ENCODE results near the gene DNAH1. TPM values are rescaled to one million over a fixed set of nuclear protein-coding genes. Genes with fewer than 3 reads are reported as not detected.
"Not testable (repeated sequence)": the region's sequence is repeated elsewhere in the genome, so short reads cannot be mapped to it uniquely, and the experiment has no call there.

The DNAH1 gene
- total and polyA plus RNA-seq, 7 donors: 1.2 to 8.6 (median 4.6) TPM

- no peak for DNase-seq
- H3K27ac ChIP-seq: no peak overlapping the region
- H3K27me3 ChIP-seq: no peaks in the 10 kb centered on the region
- TF ChIP-seq POLR2A (IDR thresholded peaks at IDR 0.05): no peak
- no peak for TF ChIP-seq EP300 (IDR thresholded peaks at IDR 0.05)
- TF ChIP-seq, protein P1, sequence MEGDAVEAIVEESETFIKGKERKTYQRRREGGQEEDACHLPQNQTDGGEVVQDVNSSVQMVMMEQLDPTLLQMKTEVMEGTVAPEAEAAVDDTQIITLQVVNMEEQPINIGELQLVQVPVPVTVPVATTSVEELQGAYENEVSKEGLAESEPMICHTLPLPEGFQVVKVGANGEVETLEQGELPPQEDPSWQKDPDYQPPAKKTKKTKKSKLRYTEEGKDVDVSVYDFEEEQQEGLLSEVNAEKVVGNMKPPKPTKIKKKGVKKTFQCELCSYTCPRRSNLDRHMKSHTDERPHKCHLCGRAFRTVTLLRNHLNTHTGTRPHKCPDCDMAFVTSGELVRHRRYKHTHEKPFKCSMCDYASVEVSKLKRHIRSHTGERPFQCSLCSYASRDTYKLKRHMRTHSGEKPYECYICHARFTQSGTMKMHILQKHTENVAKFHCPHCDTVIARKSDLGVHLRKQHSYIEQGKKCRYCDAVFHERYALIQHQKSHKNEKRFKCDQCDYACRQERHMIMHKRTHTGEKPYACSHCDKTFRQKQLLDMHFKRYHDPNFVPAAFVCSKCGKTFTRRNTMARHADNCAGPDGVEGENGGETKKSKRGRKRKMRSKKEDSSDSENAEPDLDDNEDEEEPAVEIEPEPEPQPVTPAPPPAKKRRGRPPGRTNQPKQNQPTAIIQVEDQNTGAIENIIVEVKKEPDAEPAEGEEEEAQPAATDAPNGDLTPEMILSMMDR (IDR thresholded peaks at IDR 0.05): no peak
- no peak for TF ChIP-seq POLR2AphosphoS5 (IDR thresholded peaks at IDR 0.05)
- H3K9me3 ChIP-seq: no peaks in the 10 kb centered on the region
- WGBS, 2 donors: 72 to 82% methylated on average over 1 of the region's 1 CpG
- peaks cover 0 to 30% (median 23%) of the 10 kb centered on the region in 4 donors for H3K4me1 ChIP-seq
- H3K4me3 ChIP-seq: no peak overlapping the region
- intact Hi-C loops (cut with DNase I): no loop called here
- H3K36me3 ChIP-seq: peaks cover 0 to 7% (median 0%) of the 10 kb centered on the region in 4 donors
Observed at GRCh38 chr3:52283306-52283705, 32.8 kb upstream of the DNAH1 start.

DNA sequence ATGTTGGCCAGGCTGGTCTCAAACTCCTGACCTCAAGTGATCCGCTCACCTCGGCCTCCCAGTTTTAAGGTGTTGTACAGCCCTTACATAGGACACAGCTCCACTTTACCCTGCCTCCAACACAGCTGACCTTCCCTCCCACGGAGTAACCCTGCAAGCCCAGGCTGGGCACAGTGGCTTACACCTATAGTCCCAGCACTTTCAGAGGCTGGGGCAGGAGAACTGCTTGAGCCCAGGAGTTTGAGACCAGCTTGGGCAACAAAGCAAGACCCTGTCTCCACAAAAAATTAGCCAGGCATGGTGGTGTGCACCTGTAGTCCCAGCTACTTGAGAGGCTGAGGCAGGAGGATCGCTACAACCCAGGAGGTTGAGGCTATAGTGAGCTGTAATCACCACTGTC, 32.1 kb upstream of the DNAH1 start:
- H3K4me3 ChIP-seq; H3K36me3 ChIP-seq; H3K27ac ChIP-seq; H3K27me3 ChIP-seq; intact Hi-C loops (cut with DNase I); H3K9me3 ChIP-seq; DNase-seq: not testable (repeated sequence)
- WGBS, 2 donors: 93 to 95% methylated on average over 4 of the region's 4 CpGs
- peaks cover 0 to 32% (median 24%) of the 10 kb centered on the region in 4 donors for H3K4me1 ChIP-seq

DNA sequence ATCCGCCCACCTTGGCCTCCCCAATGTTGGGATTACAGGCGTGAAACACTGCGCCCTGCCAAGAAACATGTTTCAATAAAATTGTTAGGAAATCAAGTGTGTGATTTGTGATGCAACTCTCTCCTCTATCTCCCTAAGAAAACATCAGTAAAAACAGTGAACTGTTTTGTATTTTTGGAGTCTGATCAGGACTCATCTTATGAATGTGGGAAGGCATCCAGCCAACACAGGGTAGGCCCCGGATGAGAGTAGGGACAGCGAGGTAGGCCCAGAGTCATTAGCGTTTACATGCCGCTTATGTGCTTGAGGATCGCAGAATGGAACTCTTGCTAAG, 29.4 kb upstream of the DNAH1 start:
- whole genome bisulfite sequencing, 2 donors: 69 to 76% methylated on average over 8 of the region's 8 CpGs
- TF ChIP-seq POLR2AphosphoS5 (IDR thresholded peaks at IDR 0.05) (no peak), EP300 (IDR thresholded peaks at IDR 0.05) (no peak), POLR2A (IDR thresholded peaks at IDR 0.05) (no peak)
- TF ChIP-seq, protein P1 (IDR thresholded peaks at IDR 0.05): no peak
- Histone ChIP-seq H3K9me3 (no peaks in the 10 kb centered on the region), H3K27me3 (no peaks in the 10 kb centered on the region), H3K27ac (peak overlapping the region; percentile 97 to 99 (median 99)), H3K4me1 (peaks cover 0 to 17% (median 10%) of the 10 kb centered on the region in 4 donors), H3K36me3 (peaks cover 0 to 13% (median 0%) of the 10 kb centered on the region in 4 donors), H3K4me3 (peak overlapping the region; percentile 76 to 89 (median 84))
- peak; percentile 67 for DNase-seq
- intact Hi-C loops (cut with DNase I): loop anchor here (2.0 to 5.0 kb wide), 2 partner anchors 132 to 289 kb away; partner anchors contain the start of genes POC1A and RPL29

DNA sequence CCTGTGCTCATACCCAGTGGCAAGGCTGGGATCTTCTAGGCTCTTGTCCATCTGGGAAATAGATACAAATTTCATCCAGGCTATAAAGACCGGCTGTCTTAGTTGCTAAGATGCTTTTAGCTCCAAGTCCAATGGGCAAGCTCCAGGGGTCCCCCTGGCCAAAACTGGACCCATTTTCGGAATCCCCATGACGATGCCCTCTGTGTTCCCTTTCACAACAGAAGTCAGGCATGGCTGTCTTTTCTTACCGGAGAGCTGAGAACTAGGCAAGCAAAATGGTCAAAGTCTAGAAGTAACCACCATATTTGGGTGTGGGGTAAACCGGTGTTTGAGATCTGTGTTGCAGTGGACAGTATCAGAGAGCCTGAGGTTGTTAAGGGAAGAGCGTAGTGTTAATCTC, 27.4 kb upstream of the DNAH1 start:
- peaks cover 0 to 17% (median 10%) of the 10 kb centered on the region in 4 donors for H3K4me1 ChIP-seq
- no peaks in the 10 kb centered on the region for H3K9me3 ChIP-seq
- peaks cover 0 to 20% (median 8%) of the 10 kb centered on the region in 4 donors for H3K36me3 ChIP-seq
- no peaks in the 10 kb centered on the region for H3K27me3 ChIP-seq
- peak overlapping the region in 2 of 4 donors; percentile 97 to 99 for H3K27ac ChIP-seq
- peak; percentile 36 for DNase-seq
- peak overlapping the region in 3 of 4 donors; percentile 76 to 89 (median 79) for H3K4me3 ChIP-seq
- 80 to 92% methylated on average over 6 of the region's 6 CpGs for WGBS, 2 donors
- intact Hi-C loops (cut with DNase I): loop anchor here (2.0 to 5.0 kb wide), 2 partner anchors 50 to 291 kb away; partner anchors contain the start of gene RPL29
- TF ChIP-seq EP300 (IDR thresholded peaks at IDR 0.05): no peak
- no peak for TF ChIP-seq POLR2A (IDR thresholded peaks at IDR 0.05)
- TF ChIP-seq POLR2AphosphoS5 (IDR thresholded peaks at IDR 0.05): no peak

GRCh38 chr3:52289338-52289746, 26.8 kb upstream of the DNAH1 start:
- no peak overlapping the region for H3K27ac ChIP-seq
- peaks cover 0 to 17% (median 10%) of the 10 kb centered on the region in 4 donors for H3K4me1 ChIP-seq
- no peaks in the 10 kb centered on the region for H3K9me3 ChIP-seq
- intact Hi-C loops (cut with DNase I): loop anchor here (2.0 to 5.0 kb wide), 2 partner anchors 49 to 292 kb away; partner anchors contain the start of gene RPL29
- peaks cover 0 to 24% (median 8%) of the 10 kb centered on the region in 4 donors for H3K36me3 ChIP-seq
- WGBS, 2 donors: 16 to 73% methylated on average over 1 of the region's 1 CpG
- H3K4me3 ChIP-seq: no peak overlapping the region
- TF ChIP-seq EP300 (IDR thresholded peaks at IDR 0.05) (no peak), POLR2AphosphoS5 (IDR thresholded peaks at IDR 0.05) (no peak), POLR2A (IDR thresholded peaks at IDR 0.05) (no peak)
- TF ChIP-seq, protein P1 (IDR thresholded peaks at IDR 0.05): no peak
- H3K27me3 ChIP-seq: no peaks in the 10 kb centered on the region
- DNase-seq: peak; percentile 40
